ENCODE results near the gene SELENOW.
"Not testable (repeated sequence)": the region's sequence is repeated elsewhere in the genome, so short reads cannot be mapped to it uniquely, and the experiment has no call there.

Gene SELENOW

DNA sequence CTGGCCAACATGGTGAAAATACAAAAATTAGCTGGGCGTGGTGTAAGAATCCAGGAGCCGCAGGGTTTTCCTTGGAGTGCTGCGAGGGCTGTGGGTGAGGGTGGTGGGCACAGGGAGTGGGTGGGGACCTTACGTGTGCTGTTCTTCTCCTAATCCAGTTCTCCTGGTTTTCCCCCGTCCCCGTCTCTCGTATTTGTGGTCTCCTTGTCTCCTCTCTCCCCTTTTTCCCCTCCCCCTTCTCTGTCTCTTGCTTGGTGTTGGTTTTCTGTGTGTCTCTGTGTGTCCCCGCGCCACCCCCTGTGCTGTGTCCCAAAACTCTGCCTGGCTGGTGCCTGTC, 1.7 kb downstream of the SELENOW start:
- in situ Hi-C loops (cut with HindIII; ENCODE audit: low sequenced_read_pairs), result no loop called here
- DNase-seq (ENCODE audit: low read depth), result no peak
- no peak for TF ChIP-seq CTCF (IDR thresholded peaks at IDR 0.05; ENCODE audit: low read depth, low read length, missing control alignments)
- H3K4me3 ChIP-seq (ENCODE audit: low read depth, low read length), result peak overlapping the region; percentile 93

- no peak for TF ChIP-seq CTCF (IDR thresholded peaks at IDR 0.05; ENCODE audit: low read depth, low read length, missing control alignments)
- no peak overlapping the region for H3K4me3 ChIP-seq (ENCODE audit: low read depth, low read length)
- in situ Hi-C loops (cut with HindIII; ENCODE audit: low sequenced_read_pairs), result no loop called here
- no peak for DNase-seq (ENCODE audit: low read depth)
Measured at GRCh38 chr19:47781590-47782262, 3.2 kb downstream of the SELENOW start.

GRCh38 chr19:47786566-47786965, 8.1 kb downstream of the SELENOW start:
- no peak overlapping the region for H3K4me3 ChIP-seq (ENCODE audit: low read depth, low read length)
- in situ Hi-C loops (cut with HindIII; ENCODE audit: low sequenced_read_pairs), result no loop called here
- TF ChIP-seq CTCF (IDR thresholded peaks at IDR 0.05; ENCODE audit: low read depth, low read length, missing control alignments), result no peak
- no peak for DNase-seq (ENCODE audit: low read depth)

DNA sequence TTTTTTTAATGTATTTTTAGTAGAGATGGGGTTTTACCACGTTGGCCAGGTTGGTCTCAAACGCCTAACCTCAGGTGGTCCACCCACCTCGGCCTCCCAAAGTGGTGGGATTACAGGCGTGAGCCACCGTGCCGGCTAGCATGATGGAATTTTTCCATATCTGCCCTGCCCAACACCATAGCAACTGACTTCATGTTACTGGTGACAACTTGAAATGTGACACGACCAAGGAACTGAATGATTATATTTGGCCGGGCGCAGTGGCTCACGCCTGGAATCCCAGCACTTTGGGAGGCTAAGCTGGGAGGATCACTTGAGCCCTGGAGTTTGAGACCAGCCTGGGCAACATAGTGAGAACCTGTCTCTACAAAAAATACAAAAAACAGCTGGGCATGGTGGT, 8.8 kb downstream of the SELENOW start:
- DNase-seq (ENCODE audit: low read depth); H3K4me3 ChIP-seq (ENCODE audit: low read depth, low read length); in situ Hi-C loops (cut with HindIII; ENCODE audit: low sequenced_read_pairs): not testable (repeated sequence)

- H3K4me3 ChIP-seq (ENCODE audit: low read depth, low read length); DNase-seq (ENCODE audit: low read depth); in situ Hi-C loops (cut with HindIII; ENCODE audit: low sequenced_read_pairs): not testable (repeated sequence)
Measured at GRCh38 chr19:47789811-47790210, 11.3 kb downstream of the SELENOW start.

DNA sequence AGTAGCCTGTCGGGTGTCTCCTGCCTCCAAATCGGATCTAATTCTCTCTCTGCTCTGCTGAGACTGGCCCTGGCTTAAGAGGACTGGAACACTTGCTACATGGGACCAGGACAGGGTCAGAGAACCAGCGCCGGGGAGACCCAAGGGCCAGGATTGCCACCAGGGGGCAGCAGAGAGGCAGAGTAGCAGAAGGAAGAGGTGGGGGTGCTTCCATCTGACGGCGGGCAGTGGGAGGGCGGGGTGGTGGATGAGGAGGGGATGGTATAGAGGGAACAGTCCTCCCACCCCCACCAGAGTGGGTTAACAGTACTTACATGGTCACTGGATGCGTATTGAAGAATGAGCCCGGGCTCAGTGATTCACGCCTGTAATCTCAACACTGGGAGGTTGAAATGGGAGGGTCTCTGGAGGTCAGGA, 11.9 kb downstream of the SELENOW start:
- DNase-seq (ENCODE audit: low read depth), result peak; percentile 31
- TF ChIP-seq CTCF (IDR thresholded peaks at IDR 0.05; ENCODE audit: low read depth, low read length, missing control alignments), result peak; percentile 88
- in situ Hi-C loops (cut with HindIII; ENCODE audit: low sequenced_read_pairs), result no loop called here
- no peak overlapping the region for H3K4me3 ChIP-seq (ENCODE audit: low read depth, low read length)

- no peak overlapping the region for H3K4me3 ChIP-seq (ENCODE audit: low read depth, low read length)
- TF ChIP-seq CTCF (IDR thresholded peaks at IDR 0.05; ENCODE audit: low read depth, low read length, missing control alignments), result no peak
- no peak for DNase-seq (ENCODE audit: low read depth)
- in situ Hi-C loops (cut with HindIII; ENCODE audit: low sequenced_read_pairs), result no loop called here
Measured at GRCh38 chr19:47792616-47793015, 14.1 kb downstream of the SELENOW start.

GRCh38 chr19:47794526-47794925, 16.0 kb downstream of the SELENOW start:
- DNase-seq (ENCODE audit: low read depth), result no peak
- in situ Hi-C loops (cut with HindIII; ENCODE audit: low sequenced_read_pairs), result no loop called here
- no peak overlapping the region for H3K4me3 ChIP-seq (ENCODE audit: low read depth, low read length)
- no peak for TF ChIP-seq CTCF (IDR thresholded peaks at IDR 0.05; ENCODE audit: low read depth, low read length, missing control alignments)
